ENCODE results near the gene PLXNA4. TPM values are rescaled to one million over a fixed set of nuclear protein-coding genes. Genes with fewer than 3 reads are reported as not detected.

Gene PLXNA4
- total RNA-seq, 2 donors from 2014 or later: 24.0 to 42.7 TPM

DNA sequence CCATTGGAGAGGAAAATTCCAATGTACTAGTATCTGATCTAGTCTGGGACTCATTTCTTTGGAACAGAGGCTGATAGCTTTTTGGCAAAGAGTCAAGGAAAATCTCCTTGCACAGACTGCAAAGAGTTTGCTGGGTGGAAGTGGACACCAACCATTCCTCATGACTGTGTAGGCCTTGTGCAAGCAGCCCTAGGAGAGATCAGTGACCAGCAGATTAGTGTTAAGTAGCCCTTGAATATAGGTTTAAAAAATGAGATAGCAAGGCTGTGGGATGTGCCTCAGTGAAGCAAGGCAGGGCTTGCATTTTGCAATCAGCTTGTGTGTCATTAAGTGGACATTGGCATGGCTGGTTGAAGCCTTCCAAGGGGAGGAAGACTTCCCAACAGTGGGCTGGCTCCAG lies 341.6 kb downstream of the PLXNA4 start:
- Mint-ChIP-seq H3K4me3 (no peak overlapping the region), H3K4me1 (peaks cover 10% of the 10 kb centered on the region), H3K27ac (no peak overlapping the region), H3K9me3 (no peaks in the 10 kb centered on the region), H3K36me3 (ENCODE audit: low read depth) (peaks cover 13% of the 10 kb centered on the region), H3K27me3 (ENCODE audit: insufficient read depth) (peaks cover 6% of the 10 kb centered on the region)
- Histone ChIP-seq H3K36me3 (ENCODE audit: control insufficient read depth, insufficient read depth, low read length) (no peaks in the 10 kb centered on the region), H3K9me3 (ENCODE audit: control insufficient read depth, low read length) (no peaks in the 10 kb centered on the region), H3K27me3 (ENCODE audit: control insufficient read depth, insufficient read depth, low read length, poor library complexity, severe bottlenecking) (peaks cover 15% of the 10 kb centered on the region), H3K4me1 (ENCODE audit: control insufficient read depth, insufficient read depth, low read length) (peaks cover 3% of the 10 kb centered on the region), H3K9ac (ENCODE audit: extremely low read depth, low read length, poor library complexity, severe bottlenecking) (no peak overlapping the region), H3K27ac (ENCODE audit: low read depth, low read length) (no peak overlapping the region), H3K4me3 (ENCODE audit: low read length) (no peak overlapping the region)
- no peak for DNase-seq
- TF ChIP-seq, protein P1, sequence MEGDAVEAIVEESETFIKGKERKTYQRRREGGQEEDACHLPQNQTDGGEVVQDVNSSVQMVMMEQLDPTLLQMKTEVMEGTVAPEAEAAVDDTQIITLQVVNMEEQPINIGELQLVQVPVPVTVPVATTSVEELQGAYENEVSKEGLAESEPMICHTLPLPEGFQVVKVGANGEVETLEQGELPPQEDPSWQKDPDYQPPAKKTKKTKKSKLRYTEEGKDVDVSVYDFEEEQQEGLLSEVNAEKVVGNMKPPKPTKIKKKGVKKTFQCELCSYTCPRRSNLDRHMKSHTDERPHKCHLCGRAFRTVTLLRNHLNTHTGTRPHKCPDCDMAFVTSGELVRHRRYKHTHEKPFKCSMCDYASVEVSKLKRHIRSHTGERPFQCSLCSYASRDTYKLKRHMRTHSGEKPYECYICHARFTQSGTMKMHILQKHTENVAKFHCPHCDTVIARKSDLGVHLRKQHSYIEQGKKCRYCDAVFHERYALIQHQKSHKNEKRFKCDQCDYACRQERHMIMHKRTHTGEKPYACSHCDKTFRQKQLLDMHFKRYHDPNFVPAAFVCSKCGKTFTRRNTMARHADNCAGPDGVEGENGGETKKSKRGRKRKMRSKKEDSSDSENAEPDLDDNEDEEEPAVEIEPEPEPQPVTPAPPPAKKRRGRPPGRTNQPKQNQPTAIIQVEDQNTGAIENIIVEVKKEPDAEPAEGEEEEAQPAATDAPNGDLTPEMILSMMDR (conservative IDR thresholded peaks at IDR 0.05): no peak

DNA sequence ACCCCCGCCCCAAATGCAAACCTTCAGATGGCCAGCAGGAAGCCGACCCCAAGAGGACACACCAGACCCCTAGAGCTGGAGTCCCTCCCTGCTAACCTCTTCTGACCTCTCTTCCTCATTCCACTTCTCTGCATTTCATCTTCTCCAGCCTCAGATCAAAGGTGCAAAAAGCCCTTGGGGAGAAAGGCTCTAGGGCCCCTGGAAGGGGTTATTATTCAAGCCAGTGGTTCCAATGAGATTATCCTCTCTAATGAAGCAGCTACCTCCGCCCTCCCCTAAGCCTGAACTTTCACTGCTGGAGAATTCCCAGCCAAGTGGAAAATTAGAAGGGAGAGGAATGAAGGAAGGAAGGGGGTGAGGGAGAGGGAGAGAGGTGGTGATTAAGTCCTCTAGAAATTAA lies 343.9 kb downstream of the PLXNA4 start:
- H3K4me3 Mint-ChIP-seq: no peak overlapping the region
- Histone ChIP-seq H3K4me1 (ENCODE audit: control insufficient read depth, insufficient read depth, low read length) (peaks cover 3% of the 10 kb centered on the region), H3K4me3 (ENCODE audit: low read length) (no peak overlapping the region), H3K27me3 (ENCODE audit: control insufficient read depth, insufficient read depth, low read length, poor library complexity, severe bottlenecking) (peaks cover 15% of the 10 kb centered on the region), H3K9me3 (ENCODE audit: control insufficient read depth, low read length) (no peaks in the 10 kb centered on the region), H3K27ac (ENCODE audit: low read depth, low read length) (no peak overlapping the region), H3K36me3 (ENCODE audit: control insufficient read depth, insufficient read depth, low read length) (no peaks in the 10 kb centered on the region), H3K9ac (ENCODE audit: extremely low read depth, low read length, poor library complexity, severe bottlenecking) (no peak overlapping the region)
- DNase-seq: no peak
- H3K4me1 Mint-ChIP-seq: peaks cover 10% of the 10 kb centered on the region
- H3K27me3 Mint-ChIP-seq (ENCODE audit: insufficient read depth): peaks cover 12% of the 10 kb centered on the region
- TF ChIP-seq, protein P1 (conservative IDR thresholded peaks at IDR 0.05): no peak
- no peaks in the 10 kb centered on the region for H3K9me3 Mint-ChIP-seq
- no peak overlapping the region for H3K27ac Mint-ChIP-seq
- peaks cover 12% of the 10 kb centered on the region for H3K36me3 Mint-ChIP-seq (ENCODE audit: low read depth)
- WGBS, 2 experiments (ENCODE audit: insufficient coverage in 1 of 2, insufficient read length in 1 of 2): 82% methylated on average over 3 of the region's 3 CpGs; no CpG with 5 or more reads in 1 of the 2 experiments

DNA sequence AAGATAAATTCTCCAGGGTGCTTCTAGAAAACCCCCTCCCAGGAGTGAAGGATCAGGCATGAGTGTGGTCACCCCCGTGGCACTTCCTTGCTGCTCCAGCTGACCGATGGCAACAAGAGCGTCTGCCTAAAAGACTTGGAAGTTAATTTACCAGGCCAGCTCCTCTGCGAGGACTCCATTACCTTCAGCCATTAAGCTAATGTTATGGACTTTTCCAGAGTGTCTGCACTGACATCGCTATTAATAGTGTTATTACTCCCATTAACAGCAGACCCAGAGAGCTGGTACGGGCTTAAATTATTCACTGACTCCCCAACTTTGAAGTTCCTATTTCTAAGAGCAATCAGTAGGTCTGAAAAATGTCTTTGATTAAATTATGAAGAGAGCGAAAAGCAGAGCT lies 345.8 kb downstream of the PLXNA4 start:
- WGBS, 2 experiments (ENCODE audit: insufficient coverage in 1 of 2, insufficient read length in 1 of 2): 89 to 95% methylated on average over 4 to 7 of the region's 7 CpGs
- TF ChIP-seq, protein P1 (conservative IDR thresholded peaks at IDR 0.05): no peak
- no peak overlapping the region for H3K9ac ChIP-seq (ENCODE audit: extremely low read depth, low read length, poor library complexity, severe bottlenecking)
- Mint-ChIP-seq H3K27me3 (ENCODE audit: insufficient read depth) (peaks cover 12% of the 10 kb centered on the region), H3K27ac (no peak overlapping the region), H3K9me3 (no peaks in the 10 kb centered on the region), H3K36me3 (ENCODE audit: low read depth) (peaks cover 15% of the 10 kb centered on the region), H3K4me1 (peaks cover 15% of the 10 kb centered on the region), H3K4me3 (no peak overlapping the region)
- H3K4me1 ChIP-seq (ENCODE audit: control insufficient read depth, insufficient read depth, low read length): peaks cover 3% of the 10 kb centered on the region
- H3K36me3 ChIP-seq (ENCODE audit: control insufficient read depth, insufficient read depth, low read length): no peaks in the 10 kb centered on the region
- DNase-seq: no peak
- peaks cover 15% of the 10 kb centered on the region for H3K27me3 ChIP-seq (ENCODE audit: control insufficient read depth, insufficient read depth, low read length, poor library complexity, severe bottlenecking)
- no peak overlapping the region for H3K4me3 ChIP-seq (ENCODE audit: low read length)
- H3K9me3 ChIP-seq (ENCODE audit: control insufficient read depth, low read length): no peaks in the 10 kb centered on the region
- no peak overlapping the region for H3K27ac ChIP-seq (ENCODE audit: low read depth, low read length)

All from endodermal cell (in vitro differentiated cells).